Osteocyte (in vitro differentiated cells): ENCODE results near the gene FTCDNL1. TPM values are rescaled to one million over a fixed set of nuclear protein-coding genes. Genes with fewer than 3 reads are reported as not detected.

ENCODE experiments used
- DNase-seq: peaks from one replicate; pipeline ENCODE4 v3.0.0; 2021; ENCODE audit warnings: mixed read lengths; ENCODE audit not compliant: unreplicated experiment; ENCODE audit errors: extremely low spot score
- H3K27ac Mint-ChIP-seq: one replicate; pipeline ENCODE4 v1.8.0; 2021; ENCODE audit warnings: mild to moderate bottlenecking, mixed read lengths; ENCODE audit not compliant: unreplicated experiment
- H3K27me3 Mint-ChIP-seq: one replicate; pipeline ENCODE4 v1.8.0; 2021; ENCODE audit warnings: mixed read lengths; ENCODE audit not compliant: unreplicated experiment
- H3K36me3 Mint-ChIP-seq: one replicate; pipeline ENCODE4 v1.8.0; 2021; ENCODE audit warnings: mixed read lengths; ENCODE audit not compliant: unreplicated experiment
- H3K4me1 Mint-ChIP-seq: one replicate; pipeline ENCODE4 v1.8.0; 2021; ENCODE audit warnings: mixed read lengths; ENCODE audit not compliant: unreplicated experiment
- H3K4me3 Mint-ChIP-seq: one replicate; pipeline ENCODE4 v1.8.0; 2021; ENCODE audit warnings: mild to moderate bottlenecking, moderate library complexity, mixed read lengths; ENCODE audit not compliant: unreplicated experiment
- H3K9me3 Mint-ChIP-seq: one replicate; pipeline ENCODE4 v1.8.0; 2021; ENCODE audit warnings: mixed read lengths; ENCODE audit not compliant: unreplicated experiment
- total RNA-seq: library from RNA; stranded (reverse); gene quantifications from 2 replicates; pipeline ENCODE4 v1.2.1, GENCODE V29; 2021
- TF ChIP-seq, protein P1 (sequence below): fragments of 200-600 bp; sonication (generic); IDR thresholded peaks from 2 replicates; pipeline ENCODE4 v1.5.0; 2021; ENCODE audit warnings: antibody characterized with exemption, mild to moderate bottlenecking, moderate library complexity

Gene FTCDNL1
- total RNA-seq, 1 donor from 2014 or later = not detected

- no peak for DNase-seq
- Mint-ChIP-seq H3K36me3 (no peaks in the 10 kb centered on the region), H3K4me3 (no peak overlapping the region), H3K9me3 (no peaks in the 10 kb centered on the region), H3K27ac (no peak overlapping the region), H3K27me3 (peaks cover 83% of the 10 kb centered on the region), H3K4me1 (peaks cover 7% of the 10 kb centered on the region)
- TF ChIP-seq, protein P1, sequence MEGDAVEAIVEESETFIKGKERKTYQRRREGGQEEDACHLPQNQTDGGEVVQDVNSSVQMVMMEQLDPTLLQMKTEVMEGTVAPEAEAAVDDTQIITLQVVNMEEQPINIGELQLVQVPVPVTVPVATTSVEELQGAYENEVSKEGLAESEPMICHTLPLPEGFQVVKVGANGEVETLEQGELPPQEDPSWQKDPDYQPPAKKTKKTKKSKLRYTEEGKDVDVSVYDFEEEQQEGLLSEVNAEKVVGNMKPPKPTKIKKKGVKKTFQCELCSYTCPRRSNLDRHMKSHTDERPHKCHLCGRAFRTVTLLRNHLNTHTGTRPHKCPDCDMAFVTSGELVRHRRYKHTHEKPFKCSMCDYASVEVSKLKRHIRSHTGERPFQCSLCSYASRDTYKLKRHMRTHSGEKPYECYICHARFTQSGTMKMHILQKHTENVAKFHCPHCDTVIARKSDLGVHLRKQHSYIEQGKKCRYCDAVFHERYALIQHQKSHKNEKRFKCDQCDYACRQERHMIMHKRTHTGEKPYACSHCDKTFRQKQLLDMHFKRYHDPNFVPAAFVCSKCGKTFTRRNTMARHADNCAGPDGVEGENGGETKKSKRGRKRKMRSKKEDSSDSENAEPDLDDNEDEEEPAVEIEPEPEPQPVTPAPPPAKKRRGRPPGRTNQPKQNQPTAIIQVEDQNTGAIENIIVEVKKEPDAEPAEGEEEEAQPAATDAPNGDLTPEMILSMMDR = no peak
These were observed 891 bp upstream of the FTCDNL1 start for GRCh38 chr2:199851883-199852282.

DNA sequence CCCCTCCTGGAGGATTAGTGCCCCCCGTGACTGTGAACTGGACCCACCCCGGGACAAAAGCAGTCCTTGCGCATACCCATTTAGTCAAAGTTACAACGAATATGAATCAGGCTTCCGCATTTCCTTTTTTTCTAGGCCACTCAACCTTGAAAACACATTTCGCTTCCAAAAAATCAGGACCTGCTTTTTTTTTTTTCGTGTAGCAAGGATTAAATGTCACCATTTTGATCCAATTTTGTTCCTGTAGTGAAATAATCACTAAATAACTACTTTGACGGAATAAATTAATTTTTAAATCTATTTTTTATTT lies 464 bp upstream of the FTCDNL1 start:
- DNase-seq = no peak
- Mint-ChIP-seq H3K27me3 (peaks cover 83% of the 10 kb centered on the region), H3K36me3 (no peaks in the 10 kb centered on the region), H3K4me3 (peak overlapping the region; percentile 89), H3K9me3 (no peaks in the 10 kb centered on the region), H3K4me1 (peaks cover 7% of the 10 kb centered on the region), H3K27ac (no peak overlapping the region)
- TF ChIP-seq, protein P1 = peak; percentile 1

- Mint-ChIP-seq H3K36me3 (no peaks in the 10 kb centered on the region), H3K4me3 (peak overlapping the region; percentile 59), H3K9me3 (no peaks in the 10 kb centered on the region), H3K4me1 (peaks cover 7% of the 10 kb centered on the region), H3K27me3 (peaks cover 83% of the 10 kb centered on the region), H3K27ac (no peak overlapping the region)
- DNase-seq = no peak
- TF ChIP-seq, protein P1 = no peak
These were observed 724 bp downstream of the FTCDNL1 start for GRCh38 chr2:199850218-199850717.

DNA sequence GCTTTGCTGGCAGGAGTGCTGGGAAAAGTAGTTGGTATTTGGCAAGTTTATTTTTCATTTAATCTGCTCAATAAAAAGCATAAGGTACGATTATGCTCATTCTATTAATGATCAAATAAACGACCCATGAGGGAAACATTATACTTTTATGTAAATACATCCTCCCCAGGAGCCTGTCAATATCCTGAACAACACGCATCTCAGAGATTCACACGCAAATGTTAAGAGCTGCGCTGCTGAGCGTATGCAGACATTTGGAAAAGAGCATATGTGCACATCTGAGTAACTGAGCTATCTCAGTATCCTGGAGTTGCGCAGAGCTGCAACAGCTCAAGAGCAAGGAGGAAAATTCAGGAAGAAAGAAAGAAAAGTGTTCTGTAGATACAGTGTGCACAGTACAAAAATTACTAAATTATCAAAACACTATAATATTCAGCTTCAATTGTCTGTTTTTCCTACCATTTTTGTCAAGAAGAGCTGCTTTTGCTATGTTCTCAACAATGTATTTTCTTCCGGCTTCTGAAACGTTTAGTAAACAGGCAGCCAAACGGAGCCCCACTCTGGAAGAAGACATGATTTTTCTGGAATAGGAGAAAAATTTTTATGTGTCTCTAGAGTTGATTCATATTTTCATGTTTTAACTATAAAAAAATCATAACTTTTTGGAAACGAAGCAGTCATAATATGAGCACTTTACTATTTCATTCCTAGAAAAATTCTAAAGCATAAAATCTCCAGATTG lies 2.4 kb downstream of the FTCDNL1 start:
- TF ChIP-seq, protein P1 = no peak
- Mint-ChIP-seq H3K36me3 (no peaks in the 10 kb centered on the region), H3K4me3 (no peak overlapping the region), H3K27me3 (peaks cover 74% of the 10 kb centered on the region), H3K9me3 (no peaks in the 10 kb centered on the region), H3K27ac (no peak overlapping the region), H3K4me1 (peaks cover 7% of the 10 kb centered on the region)
- no peak for DNase-seq

- peaks cover 70% of the 10 kb centered on the region for H3K27me3 Mint-ChIP-seq
- no peaks in the 10 kb centered on the region for H3K36me3 Mint-ChIP-seq
- no peaks in the 10 kb centered on the region for H3K9me3 Mint-ChIP-seq
These were observed 3.7 kb downstream of the FTCDNL1 start for GRCh38 chr2:199847181-199847864.

More at GRCh38 chr2:199847181-199847864, 3.7 kb downstream of the FTCDNL1 start:
- TF ChIP-seq, protein P1 = no peak
- DNase-seq = no peak
- Mint-ChIP-seq H3K4me1 (peaks cover 7% of the 10 kb centered on the region), H3K4me3 (no peak overlapping the region), H3K27ac (no peak overlapping the region)
